ENCODE measurements around the gene SAMD4A.
A peak's percentile ranks its signal among the peaks of the same experiment; 100 is the strongest.

SAMD4A gene

DNA sequence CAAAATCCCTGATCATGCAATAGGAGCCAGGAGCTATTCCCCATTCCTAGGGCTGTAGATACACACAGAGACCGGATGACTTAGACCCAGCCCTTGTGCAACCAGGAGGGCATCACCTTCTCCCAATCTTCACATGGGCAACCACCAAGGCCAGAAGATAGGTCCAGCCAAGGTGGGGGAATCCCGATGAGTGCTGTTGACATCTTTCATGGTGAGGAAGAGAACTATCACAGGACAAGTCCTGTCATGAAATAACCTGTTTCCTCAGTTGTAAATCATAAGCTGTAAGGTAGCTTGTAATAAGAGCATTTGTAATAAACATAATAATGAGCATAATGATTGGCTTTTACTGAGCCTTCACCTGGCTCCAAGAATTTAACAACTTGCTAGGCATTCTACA lies 246.2 kb downstream of the SAMD4A start:
- Histone ChIP-seq H3K4me3 (ENCODE audit: insufficient read depth, low read length, poor library complexity, severe bottlenecking) (no peak overlapping the region), H2AFZ (ENCODE audit: low read depth, low read length, severe bottlenecking) (no peak overlapping the region), H3K4me2 (ENCODE audit: low read depth, low read length, poor library complexity, severe bottlenecking) (no peak overlapping the region), H4K20me1 (ENCODE audit: low read depth, low read length) (no peaks in the 10 kb centered on the region), H3K27me3 (ENCODE audit: low read length) (no peaks in the 10 kb centered on the region), H3K27ac (ENCODE audit: low read depth, low read length) (no peak overlapping the region), H3K9ac (ENCODE audit: low read length) (no peak overlapping the region), H3K9me3 (ENCODE audit: insufficient read depth, low read length) (no peaks in the 10 kb centered on the region), H3K9me2 (replicated peaks; ENCODE audit: insufficient read depth, low read length) (no peaks in the 10 kb centered on the region), H3F3A (ENCODE audit: insufficient read depth) (no peaks in the 10 kb centered on the region), H3K79me2 (ENCODE audit: insufficient read depth, low read length) (no peaks in the 10 kb centered on the region), H3K36me3 (ENCODE audit: low read length) (no peaks in the 10 kb centered on the region)
- TF ChIP-seq, protein P1, sequence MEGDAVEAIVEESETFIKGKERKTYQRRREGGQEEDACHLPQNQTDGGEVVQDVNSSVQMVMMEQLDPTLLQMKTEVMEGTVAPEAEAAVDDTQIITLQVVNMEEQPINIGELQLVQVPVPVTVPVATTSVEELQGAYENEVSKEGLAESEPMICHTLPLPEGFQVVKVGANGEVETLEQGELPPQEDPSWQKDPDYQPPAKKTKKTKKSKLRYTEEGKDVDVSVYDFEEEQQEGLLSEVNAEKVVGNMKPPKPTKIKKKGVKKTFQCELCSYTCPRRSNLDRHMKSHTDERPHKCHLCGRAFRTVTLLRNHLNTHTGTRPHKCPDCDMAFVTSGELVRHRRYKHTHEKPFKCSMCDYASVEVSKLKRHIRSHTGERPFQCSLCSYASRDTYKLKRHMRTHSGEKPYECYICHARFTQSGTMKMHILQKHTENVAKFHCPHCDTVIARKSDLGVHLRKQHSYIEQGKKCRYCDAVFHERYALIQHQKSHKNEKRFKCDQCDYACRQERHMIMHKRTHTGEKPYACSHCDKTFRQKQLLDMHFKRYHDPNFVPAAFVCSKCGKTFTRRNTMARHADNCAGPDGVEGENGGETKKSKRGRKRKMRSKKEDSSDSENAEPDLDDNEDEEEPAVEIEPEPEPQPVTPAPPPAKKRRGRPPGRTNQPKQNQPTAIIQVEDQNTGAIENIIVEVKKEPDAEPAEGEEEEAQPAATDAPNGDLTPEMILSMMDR (IDR thresholded peaks at IDR 0.05; ENCODE audit: insufficient read depth, low read length, poor library complexity, severe bottlenecking): no peak
- no peak for TF ChIP-seq EZH2phosphoT487 (conservative IDR thresholded peaks at IDR 0.05; ENCODE audit: low read length)

DNA sequence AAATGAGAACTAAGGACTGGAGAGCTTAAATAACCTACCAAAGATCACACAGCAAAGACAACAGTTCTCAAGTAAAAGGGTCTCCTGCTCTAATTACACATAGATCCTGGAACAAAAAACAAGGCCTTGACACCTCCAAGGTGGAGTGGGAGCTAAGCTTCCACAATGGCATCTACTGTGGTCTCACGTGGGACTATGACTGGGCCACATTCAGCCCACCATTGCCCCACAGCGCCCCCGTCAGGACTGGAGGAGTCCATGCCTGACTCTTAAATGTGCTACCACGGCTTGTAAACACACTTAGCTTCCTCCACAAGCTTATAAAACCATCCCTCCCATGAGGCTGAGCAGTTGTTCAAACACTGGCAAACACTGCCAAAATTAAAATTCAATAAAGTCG lies 247.1 kb downstream of the SAMD4A start:
- TF ChIP-seq, protein P1 (IDR thresholded peaks at IDR 0.05; ENCODE audit: insufficient read depth, low read length, poor library complexity, severe bottlenecking): peak; percentile 24
- TF ChIP-seq EZH2phosphoT487 (conservative IDR thresholded peaks at IDR 0.05; ENCODE audit: low read length): no peak
- Histone ChIP-seq H3K9me2 (replicated peaks; ENCODE audit: insufficient read depth, low read length) (no peaks in the 10 kb centered on the region), H3K79me2 (ENCODE audit: insufficient read depth, low read length) (no peaks in the 10 kb centered on the region), H4K20me1 (ENCODE audit: low read depth, low read length) (no peaks in the 10 kb centered on the region), H3K27me3 (ENCODE audit: low read length) (no peaks in the 10 kb centered on the region), H3K9ac (ENCODE audit: low read length) (no peak overlapping the region), H3K9me3 (ENCODE audit: insufficient read depth, low read length) (no peaks in the 10 kb centered on the region), H2AFZ (ENCODE audit: low read depth, low read length, severe bottlenecking) (no peak overlapping the region), H3F3A (ENCODE audit: insufficient read depth) (no peaks in the 10 kb centered on the region), H3K27ac (ENCODE audit: low read depth, low read length) (no peak overlapping the region), H3K4me3 (ENCODE audit: insufficient read depth, low read length, poor library complexity, severe bottlenecking) (no peak overlapping the region), H3K4me2 (ENCODE audit: low read depth, low read length, poor library complexity, severe bottlenecking) (no peak overlapping the region), H3K36me3 (ENCODE audit: low read length) (no peaks in the 10 kb centered on the region)

DNA sequence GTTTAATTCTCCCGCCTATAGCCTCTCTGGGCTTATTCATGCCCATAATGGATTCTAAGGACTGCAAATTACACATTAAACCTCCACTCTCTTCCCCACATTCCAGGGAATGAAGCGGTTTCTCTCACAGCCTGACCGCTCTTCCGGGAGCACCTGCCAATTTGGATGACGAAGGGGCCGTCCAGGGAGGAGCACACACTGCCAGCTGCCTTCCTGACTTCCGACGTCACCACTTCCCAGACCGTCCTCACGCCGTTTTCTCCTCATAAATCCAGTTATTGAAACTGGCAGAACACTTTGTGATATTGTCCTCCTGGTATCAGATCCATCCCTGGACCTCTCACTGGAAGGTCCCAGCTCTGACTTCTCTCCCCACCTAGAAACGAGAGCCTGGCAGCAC lies 248.1 kb downstream of the SAMD4A start:
- TF ChIP-seq, protein P1 (IDR thresholded peaks at IDR 0.05; ENCODE audit: insufficient read depth, low read length, poor library complexity, severe bottlenecking): no peak
- no peak for TF ChIP-seq EZH2phosphoT487 (conservative IDR thresholded peaks at IDR 0.05; ENCODE audit: low read length)
- no peak overlapping the region for H3K27ac ChIP-seq (ENCODE audit: low read depth, low read length)
- H4K20me1 ChIP-seq (ENCODE audit: low read depth, low read length): no peaks in the 10 kb centered on the region
- H3K79me2 ChIP-seq (ENCODE audit: insufficient read depth, low read length): no peaks in the 10 kb centered on the region
- H3K9me2 ChIP-seq (replicated peaks; ENCODE audit: insufficient read depth, low read length): no peaks in the 10 kb centered on the region
- no peak overlapping the region for H3K9ac ChIP-seq (ENCODE audit: low read length)
- no peak overlapping the region for H2AFZ ChIP-seq (ENCODE audit: low read depth, low read length, severe bottlenecking)
- no peaks in the 10 kb centered on the region for H3F3A ChIP-seq (ENCODE audit: insufficient read depth)
- H3K4me2 ChIP-seq (ENCODE audit: low read depth, low read length, poor library complexity, severe bottlenecking): no peak overlapping the region
- no peak overlapping the region for H3K4me3 ChIP-seq (ENCODE audit: insufficient read depth, low read length, poor library complexity, severe bottlenecking)
- H3K9me3 ChIP-seq (ENCODE audit: insufficient read depth, low read length): no peaks in the 10 kb centered on the region
- H3K27me3 ChIP-seq (ENCODE audit: low read length): no peaks in the 10 kb centered on the region
- no peaks in the 10 kb centered on the region for H3K36me3 ChIP-seq (ENCODE audit: low read length)

Measured in SU-DHL-6 (cell line).